GM19467 (cell line): ENCODE data around the gene HEXD.

Source experiments
- ATAC-seq: cut with Tn5 transposase; IDR thresholded peaks from one replicate; pipeline ENCODE4 v1.9.1; 2021; ENCODE audit warnings: mild to moderate bottlenecking, moderate library complexity; ENCODE audit not compliant: unreplicated experiment

The HEXD gene

DNA sequence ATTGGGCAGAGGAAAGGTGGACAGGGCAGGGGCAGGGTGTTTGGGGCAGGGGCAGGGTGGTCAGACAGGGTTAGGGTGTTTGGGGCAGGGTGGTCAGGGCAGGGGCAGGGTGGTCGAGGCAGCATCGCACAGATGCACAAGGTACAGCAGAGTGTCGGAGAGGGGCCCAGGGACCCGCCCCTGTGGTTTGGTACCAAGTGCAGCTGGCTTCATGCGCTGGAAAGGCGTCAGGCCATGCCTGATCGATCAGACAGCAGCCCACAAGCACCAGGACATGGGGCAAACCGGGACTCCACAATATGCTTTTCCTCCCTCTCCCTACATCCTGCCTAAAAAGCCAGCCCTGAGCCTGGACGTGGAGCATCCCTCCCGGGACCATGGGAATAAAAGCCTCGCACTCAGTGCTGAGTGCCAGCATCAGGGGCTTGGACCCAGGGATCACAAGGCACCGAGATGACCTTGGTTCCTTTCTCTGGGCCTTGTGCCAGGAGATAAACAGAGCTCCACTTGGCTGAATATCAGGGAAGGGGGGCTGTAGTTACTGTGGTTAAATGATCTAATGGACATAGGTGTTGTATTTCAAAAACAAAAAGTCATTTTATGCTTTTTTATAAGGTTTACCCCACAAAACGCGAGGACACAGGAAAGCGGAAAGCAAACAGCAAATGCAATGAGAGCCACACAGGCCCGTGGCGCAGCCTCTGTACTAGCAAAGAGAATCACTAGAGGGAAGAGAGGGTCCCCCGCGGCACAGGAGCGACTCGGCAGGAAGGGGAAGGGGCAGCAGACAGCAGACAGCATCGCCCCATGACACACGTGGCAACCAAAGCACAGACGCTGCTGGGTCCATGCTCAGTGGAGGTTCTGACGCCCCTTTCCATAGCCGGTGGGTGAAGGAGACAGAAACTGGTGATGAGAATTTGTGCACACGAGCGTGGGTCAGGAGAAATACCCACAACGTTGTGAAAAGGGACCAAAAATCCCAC, 5.3 kb upstream of the HEXD start:
- ATAC-seq, result no peak

GRCh38 chr17:82414548-82415281, 3.4 kb upstream of the HEXD start:
- no peak for ATAC-seq

DNA sequence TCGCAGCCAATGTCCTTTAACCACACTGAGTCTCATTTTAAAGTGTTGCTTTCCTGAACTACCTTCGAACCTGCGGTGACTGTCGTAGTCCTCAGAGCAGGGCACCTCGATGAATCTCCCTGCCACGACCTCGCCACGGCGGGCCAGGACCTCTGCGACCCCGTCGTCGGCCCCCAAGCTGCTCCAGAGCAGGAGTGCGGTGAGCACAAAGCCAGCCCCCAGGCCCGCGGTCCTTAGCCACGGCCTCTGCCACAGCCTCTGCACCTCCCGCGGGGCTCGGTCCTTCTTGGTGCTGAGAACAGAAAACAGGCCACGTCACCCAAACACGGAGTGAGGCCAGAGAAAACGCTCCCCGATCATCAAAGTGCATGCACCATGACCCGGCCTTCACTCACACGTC, 2.8 kb upstream of the HEXD start:
- no peak for ATAC-seq

- ATAC-seq, result no peak
Observed at GRCh38 chr17:82415786-82416185, 2.4 kb upstream of the HEXD start.

DNA sequence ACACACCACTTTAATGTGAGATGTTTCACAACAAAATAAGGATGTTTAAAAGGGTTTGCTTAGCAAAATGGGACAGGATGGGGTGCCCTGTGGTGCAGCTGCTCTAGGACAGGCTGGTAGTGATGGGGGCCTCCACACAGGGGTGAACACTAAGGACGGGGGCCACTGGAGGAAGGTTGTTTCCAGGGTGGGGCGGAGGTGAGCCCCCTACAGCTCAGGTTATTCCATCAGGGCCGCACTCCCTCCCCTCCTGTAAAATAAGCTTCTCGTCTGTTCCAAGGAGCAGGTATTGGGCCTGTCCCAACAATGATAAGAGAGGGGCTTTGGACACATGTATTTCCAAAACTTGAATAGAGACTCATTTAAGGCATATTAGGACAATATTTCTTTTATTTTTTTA, 1.9 kb upstream of the HEXD start:
- ATAC-seq, result no peak

GRCh38 chr17:82416771-82417170, 1.4 kb upstream of the HEXD start:
- ATAC-seq, result no peak

DNA sequence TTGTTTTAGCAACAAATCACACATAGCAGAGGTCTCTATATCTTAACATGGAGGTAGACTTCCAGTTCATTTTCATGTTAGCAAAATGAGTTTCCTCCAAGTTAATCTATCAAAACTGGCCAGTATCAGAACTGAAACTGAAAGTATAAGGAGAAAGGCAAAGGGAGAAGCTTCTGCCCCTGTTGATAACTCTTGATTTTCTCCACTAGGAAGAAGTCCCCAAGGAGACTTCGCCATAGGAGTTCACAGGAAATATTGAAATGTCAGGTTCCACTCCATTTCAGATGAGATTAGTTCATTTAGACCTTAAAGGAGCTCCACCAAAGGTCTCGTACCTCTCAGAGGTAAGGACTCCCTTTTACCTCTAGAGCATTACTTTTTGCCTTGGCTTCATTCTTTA, 1.4 kb downstream of the HEXD start:
- ATAC-seq, result no peak

GRCh38 chr17:82424001-82424862, 6.1 kb downstream of the HEXD start:
- ATAC-seq, result no peak

DNA sequence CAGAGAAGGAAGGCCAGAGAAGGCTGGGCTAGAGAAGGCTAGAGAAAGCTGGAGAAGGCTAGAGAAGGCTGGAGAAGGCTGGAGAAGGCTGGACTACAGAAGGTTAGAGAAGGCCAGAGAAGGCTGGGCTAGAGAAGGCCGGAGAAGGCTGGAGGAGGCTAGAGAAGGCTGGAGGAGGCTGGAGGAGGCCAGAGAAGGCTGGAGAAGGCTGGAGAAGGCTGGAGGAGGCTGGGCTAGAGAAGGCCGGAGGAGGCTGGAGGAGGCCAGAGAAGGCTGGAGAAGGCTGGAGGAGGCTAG, 6.7 kb downstream of the HEXD start:
- no peak for ATAC-seq

DNA sequence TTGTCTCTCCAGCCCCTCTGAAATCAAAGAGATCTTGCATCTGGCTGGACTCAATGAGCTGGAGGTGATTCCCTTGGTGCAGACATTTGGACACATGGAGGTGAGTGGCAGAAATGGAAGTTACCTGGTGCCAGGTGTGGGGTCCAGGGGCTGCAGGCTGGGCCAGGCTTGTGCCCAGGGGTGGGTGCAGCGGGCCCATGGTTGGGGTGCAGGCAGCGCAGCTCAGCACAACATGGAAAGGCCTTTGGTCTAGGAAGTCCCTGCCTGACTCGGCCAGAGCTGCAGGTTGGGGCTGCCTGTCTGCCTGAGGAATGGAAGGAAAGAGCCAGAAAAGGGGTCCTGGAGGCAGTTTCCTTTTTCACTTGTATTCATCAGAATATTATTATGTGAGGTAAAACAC, 10.4 kb downstream of the HEXD start:
- no peak for ATAC-seq

DNA sequence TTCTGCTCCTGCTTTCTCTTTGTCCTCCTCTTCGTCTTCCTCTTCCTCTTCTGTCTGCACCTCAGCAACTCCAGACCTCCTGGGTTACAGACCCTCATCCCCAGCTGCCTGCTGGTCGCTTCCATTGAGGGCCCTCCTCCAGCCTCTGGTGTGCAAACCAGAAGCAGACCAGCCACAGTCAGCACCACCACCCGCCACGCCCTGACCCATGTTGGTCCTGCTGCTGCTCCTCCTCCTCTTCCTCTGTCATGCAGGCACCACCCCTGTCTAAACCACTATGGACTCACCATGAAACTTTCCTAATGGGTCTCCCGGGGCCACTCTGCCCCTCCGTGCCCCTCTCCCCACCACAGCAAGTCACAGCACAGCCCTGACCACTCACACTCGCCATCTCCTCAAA, 11.7 kb downstream of the HEXD start:
- no peak for ATAC-seq

DNA sequence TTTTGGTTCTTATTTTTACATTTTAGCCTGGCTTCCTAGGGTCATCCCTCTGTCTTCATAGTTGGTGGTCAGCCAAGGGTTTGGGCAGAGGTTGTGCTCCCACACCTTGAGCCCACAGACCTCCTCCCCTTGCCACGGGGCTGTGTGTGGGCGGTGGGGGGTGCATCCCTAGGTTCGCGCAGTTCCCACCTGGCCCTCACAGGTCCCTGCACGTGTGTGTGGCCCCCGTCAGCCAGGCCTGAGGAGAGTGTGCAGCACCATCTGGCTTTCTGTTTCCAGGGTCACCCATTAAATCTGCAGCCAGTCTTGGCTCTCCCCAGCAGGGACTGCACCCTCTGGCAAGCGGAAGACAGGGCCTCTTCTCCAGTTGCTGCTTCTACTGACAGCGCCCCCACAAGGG, 13.9 kb downstream of the HEXD start:
- ATAC-seq, result no peak

DNA sequence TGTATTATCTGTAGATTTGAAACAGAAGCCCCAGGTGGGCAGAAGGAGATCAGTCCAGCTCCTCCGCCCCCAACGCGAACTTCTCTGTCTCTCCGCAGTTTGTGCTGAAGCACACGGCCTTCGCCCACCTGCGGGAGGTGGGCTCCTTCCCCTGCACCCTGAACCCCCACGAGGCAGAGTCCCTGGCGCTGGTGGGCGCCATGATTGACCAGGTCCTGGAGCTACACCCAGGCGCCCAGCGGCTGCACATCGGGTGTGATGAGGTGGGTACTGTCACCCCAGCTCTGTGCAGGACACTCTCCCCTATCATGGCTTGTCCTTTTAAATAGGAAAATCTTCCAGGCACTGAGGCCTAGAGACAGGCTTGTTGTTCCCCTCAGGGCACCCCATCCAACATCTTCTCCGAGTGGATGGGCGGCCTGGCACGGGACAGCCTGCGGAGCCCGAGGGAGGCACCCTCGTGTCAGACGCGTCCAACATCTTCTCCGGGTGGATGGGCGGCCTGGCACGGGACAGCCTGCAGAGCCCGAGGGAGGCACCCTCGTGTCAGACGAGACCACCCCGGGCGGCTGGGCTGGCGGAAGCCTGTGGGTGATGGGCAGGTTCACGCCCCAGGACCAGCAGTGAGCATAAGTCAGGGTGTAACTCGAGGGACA, 15.5 kb downstream of the HEXD start:
- ATAC-seq, result no peak

DNA sequence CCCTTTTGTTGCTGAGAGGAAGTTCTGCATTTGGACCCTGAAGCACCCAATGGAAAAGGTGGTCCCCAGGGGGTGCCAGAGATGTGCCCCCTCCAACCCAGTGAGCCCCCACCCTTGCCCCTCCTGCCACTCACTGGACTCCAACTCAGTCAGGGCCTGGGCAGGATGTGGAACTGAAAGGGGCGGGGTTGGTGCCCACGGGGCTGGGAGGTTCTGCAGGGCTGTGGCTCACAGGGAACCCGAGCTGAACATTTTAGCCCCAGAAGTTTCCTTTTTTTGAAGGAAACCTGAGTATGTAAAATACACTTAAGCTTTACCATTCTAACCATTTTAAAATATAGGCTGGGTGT, 16.0 kb downstream of the HEXD start:
- no peak for ATAC-seq

GRCh38 chr17:82435103-82435502, 17.0 kb downstream of the HEXD start:
- ATAC-seq, result no peak

DNA sequence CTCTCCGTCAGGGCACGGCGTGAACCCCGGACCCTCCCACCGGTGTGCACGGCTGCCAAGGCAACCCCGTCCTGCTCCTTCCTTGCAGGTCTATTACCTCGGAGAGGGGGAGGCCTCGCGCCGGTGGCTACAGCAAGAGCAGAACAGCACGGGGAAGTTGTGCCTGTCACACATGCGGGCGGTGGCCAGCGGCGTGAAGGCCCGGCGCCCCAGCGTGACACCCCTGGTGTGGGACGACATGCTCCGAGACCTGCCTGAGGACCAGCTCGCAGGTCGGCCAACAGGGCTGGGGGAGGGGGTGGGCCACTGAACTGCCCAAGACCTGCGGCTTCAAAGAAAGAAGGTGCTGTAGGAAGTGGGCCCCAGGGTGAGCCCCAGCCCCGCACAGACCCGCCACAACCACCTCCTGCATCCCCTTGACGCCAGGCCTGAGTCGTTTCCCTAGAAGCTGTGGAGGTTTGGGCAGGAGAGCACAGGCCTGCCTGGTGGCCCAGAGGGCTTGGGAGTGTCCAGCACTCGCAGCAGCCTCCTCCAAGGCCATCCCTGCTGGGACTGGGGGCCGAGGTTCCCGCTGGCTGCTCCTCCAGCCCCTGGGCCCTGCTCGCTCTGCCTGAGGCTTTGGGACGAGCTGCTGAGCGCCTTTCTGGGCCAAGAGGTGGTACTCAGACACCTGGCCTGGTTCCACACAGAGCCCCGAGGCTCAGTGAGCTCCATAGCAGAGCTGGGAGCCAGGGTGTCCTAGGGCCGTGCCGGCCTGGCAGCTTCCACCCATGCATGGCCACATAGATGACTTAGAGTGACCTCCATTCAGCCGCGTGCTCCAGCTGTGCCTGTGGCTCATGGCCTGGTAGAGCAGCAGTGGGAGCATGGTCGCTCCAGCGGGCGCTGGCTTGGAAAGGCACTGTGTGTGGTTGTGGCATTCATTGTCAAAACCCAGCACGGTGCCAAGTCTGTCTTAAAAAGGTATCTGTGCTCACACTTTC, 17.7 kb downstream of the HEXD start:
- no peak for ATAC-seq

- ATAC-seq, result no peak
Observed at GRCh38 chr17:82436601-82437324, 18.6 kb downstream of the HEXD start.

GRCh38 chr17:82437325-82437668, 19.1 kb downstream of the HEXD start:
- ATAC-seq, result no peak
